K562 (cell line): ENCODE data around the gene ZCCHC14. TPM values are rescaled to one million over a fixed set of nuclear protein-coding genes. Genes with fewer than 3 reads are reported as not detected.
"Not testable (repeated sequence)": the region's sequence is repeated elsewhere in the genome, so short reads cannot be mapped to it uniquely, and the experiment has no call there.

ENCODE experiments used
- ATAC-seq: fragments of 200-7000 bp; cut with Tn5 transposase; 3 replicates; pipeline ENCODE4 v1.9.1; 2020; ENCODE audit warnings: moderate library complexity
- BruUV-seq: library from RNA; stranded (reverse); fragments of 400-500 nt; replicated peaks from 2 replicates; lab custom pipeline; 2021; lab: Mats Ljungman, UMichigan
- CTCF ChIA-PET: fragments of 300-600 bp; formaldehyde crosslinking; extraction: SDS; loops from one replicate; lab custom pipeline; 2021; ENCODE audit warnings: low intra/inter-chr PET ratio; lab: Yijun Ruan, JAX
- POLR2A ChIA-PET: fragments of 300-600, 350-650 bp; sonication (Branson Sonifier 250); formaldehyde crosslinking; extraction: SDS; loops from one replicate; lab custom pipeline; 2021; ENCODE audit warnings: antibody characterized with exemption, inconsistent platforms; lab: Yijun Ruan, JAX
- DNase-seq, 4 experiments: peaks; one replicate each; pipeline versions ENCODE4 v3.0.0 to v3.0.0-alpha.2; 2011 to 2018; ENCODE audit warnings: low spot score in 3 of 4, mixed read lengths in 3 of 4; ENCODE audit errors: extremely low read depth in 1 of 4
- FAIRE-seq: peaks from 2 replicates; lab custom pipeline; 2011; peaks lifted over from hg19 to GRCh38; lab: Jason Lieb, UNC
- H2AFZ ChIP-seq: 2 replicates; pipeline ENCODE4 v1.6.0; 2011; ENCODE audit warnings: low read depth, low read length, control low read depth, inconsistent platforms
- H3K27ac ChIP-seq: fragments of 200-600 bp; 3 replicates; pipeline ENCODE4 v1.8.0; 2011; ENCODE audit warnings: low read depth, mild to moderate bottlenecking, control low read depth, inconsistent platforms, low read length, moderate library complexity, mixed read lengths; ENCODE audit errors: extremely low read depth
- H3K27me3 ChIP-seq, 2 experiments: fragments of 300-600 bp in 1 of 2; 2 replicates in 1 of 2; 3 replicates in 1 of 2; pipeline versions ENCODE4 v1.6.0 to v1.8.0; 2011; ENCODE audit warnings: inconsistent platforms in 2 of 2, low read length in 2 of 2, mild to moderate bottlenecking in 1 of 2, mixed read lengths in 1 of 2, moderate library complexity in 1 of 2; ENCODE audit not compliant: control insufficient read depth in 2 of 2, insufficient read depth in 2 of 2
- H3K36me3 ChIP-seq: fragments of 300-600 bp; 3 replicates; pipeline ENCODE4 v1.8.0; 2011; ENCODE audit warnings: mild to moderate bottlenecking, low read length, inconsistent platforms; ENCODE audit not compliant: control insufficient read depth, insufficient read depth
- H3K4me1 ChIP-seq, 2 experiments: fragments of 200-600 bp in 1 of 2; replicated peaks in 1 of 2; 2 replicates in 1 of 2; 3 replicates in 1 of 2; pipeline versions ENCODE4 v1.5.1 to v1.8.0; 2011; ENCODE audit warnings: inconsistent platforms in 2 of 2, low read length in 2 of 2, mild to moderate bottlenecking in 1 of 2, mixed read lengths in 1 of 2, moderate library complexity in 1 of 2; ENCODE audit not compliant: control insufficient read depth in 2 of 2, insufficient read depth in 2 of 2
- H3K4me2 ChIP-seq: 2 replicates; pipeline ENCODE4 v1.6.1; 2011; ENCODE audit warnings: low read length, control low read depth, inconsistent platforms, mixed read lengths; ENCODE audit not compliant: insufficient read depth
- H3K4me3 ChIP-seq: fragments of 200-600 bp; sonication (generic), shearing (Covaris generic); 2 replicates; pipeline ENCODE4 v1.5.1; 2016; ENCODE audit warnings: control low read depth, inconsistent platforms
- H3K79me2 ChIP-seq: fragments of 200-600 bp; 3 replicates; pipeline ENCODE4 v1.8.0; 2011; ENCODE audit warnings: low read length, inconsistent platforms; ENCODE audit not compliant: control insufficient read depth, insufficient read depth
- H3K9ac ChIP-seq, 2 experiments: 2 replicates each; pipeline versions ENCODE4 v1.6.0 to v1.6.1; 2011; ENCODE audit warnings: low read depth in 2 of 2, low read length in 2 of 2, control low read depth in 1 of 2, inconsistent platforms in 1 of 2, mild to moderate bottlenecking in 1 of 2, mixed read lengths in 1 of 2; ENCODE audit not compliant: insufficient read depth in 1 of 2
- H3K9me1 ChIP-seq: one replicate; pipeline ENCODE4 v1.6.0; 2011; ENCODE audit warnings: inconsistent platforms, mild to moderate bottlenecking, low read length, moderate library complexity; ENCODE audit not compliant: control insufficient read depth, insufficient read depth
- H3K9me3 ChIP-seq: replicated peaks from 2 replicates; pipeline ENCODE4 v1.5.1; 2011; ENCODE audit warnings: low read depth, low read length, inconsistent platforms; ENCODE audit not compliant: control insufficient read depth, insufficient read depth
- H4K20me1 ChIP-seq: replicated peaks from 2 replicates; pipeline ENCODE4 v1.6.1; 2011; ENCODE audit warnings: low read length, inconsistent platforms, mixed read lengths; ENCODE audit not compliant: control insufficient read depth, insufficient read depth
- ADNP ChIP-seq: fragments of 200-800 bp; sonication (Bioruptor generic); IDR thresholded peaks from 2 replicates; pipeline ENCODE4 v1.6.1; 2016; ENCODE audit warnings: missing genetic modification characterization, missing compliant biosample characterization
- ATF7 ChIP-seq: fragments of 450-650 bp; IDR thresholded peaks from 2 replicates; pipeline ENCODE4 v1.7.1; 2014; ENCODE audit warnings: mild to moderate bottlenecking, moderate library complexity
- GTF2E2 ChIP-seq: fragments of 200-800 bp; sonication (Bioruptor generic); IDR thresholded peaks from 2 replicates; pipeline ENCODE4 v1.6.1; 2016; ENCODE audit warnings: missing genetic modification characterization, missing compliant biosample characterization
- KDM4B ChIP-seq, 2 experiments: fragments of 450-650 bp in 1 of 2; sonication (generic) in 1 of 2; IDR thresholded peaks; 2 replicates each; pipeline ENCODE4 v1.6.1; 2016 to 2017; ENCODE audit warnings: borderline replicate concordance in 2 of 2, antibody characterized with exemption in 1 of 2, low read depth in 1 of 2, mild to moderate bottlenecking in 1 of 2
- WGBS: fragments of 100-300 bp; shearing (Covaris generic); methylation state at CpG from one replicate; pipeline ENCODE4 v1.1.6; 2016; ENCODE audit warnings: low coverage, mixed read lengths; ENCODE audit not compliant: insufficient coverage; ENCODE audit errors: missing lambda C conversion rate; 5-methylcytosine and 5-hydroxymethylcytosine counted together
- in situ Hi-C: fragments of 300-500 bp; cut with MboI; formaldehyde crosslinking; loops from 4 replicates; pipeline ENCODE4 v1.15.0; 2018; ENCODE audit warnings: inconsistent platforms, mixed read lengths
- intact Hi-C: fragments of 100-400 bp; cut with micrococcal nuclease; formaldehyde crosslinking; loops from 2 replicates; pipeline ENCODE4 v1.14.2; 2022
- polyA plus RNA-seq, 8 experiments: library from polyadenylated mRNA; depleted of rRNA in 4 of 8; stranded (reverse) in 5 of 8; unstranded in 3 of 8; fragments of >200 nt; fragmentation: Nextera tagmentation in 2 of 8; fragmentation: Illumina TruSeq in 1 of 8; extraction: Ambion mirVana in 2 of 8; extraction: Trizol in 1 of 8; gene quantifications; 2 replicates each; pipeline versions ENCODE4 v1.2.1 to v1.2.3, GENCODE V29; 2011 to 2014; ENCODE audit warnings: inconsistent platforms in 1 of 8, missing spikeins in 1 of 8
- total RNA-seq, 7 experiments: library from RNA; depleted of rRNA in 6 of 7; stranded (reverse); fragments of >200 nt in 6 of 7; fragmentation: Illumina TruSeq in 2 of 7; extraction: Trizol in 2 of 7; gene quantifications; 2 replicates each; pipeline versions ENCODE4 v1.2.1 to v1.2.3, GENCODE V29; 2011 to 2021; ENCODE audit warnings: low replicate concordance in 1 of 7

The ZCCHC14 gene
- total and polyA plus RNA-seq, 9 of the 15 experiments (the other 6 are each of a cell fraction or from before 2014, with no cell fraction given): 1.5 to 12.4 (median 2.9) TPM

- TF ChIP-seq ATF7: no peak
- TF ChIP-seq ADNP (tag): 0 out of 2 replicates have a peak, but pooled peaks have one; percentile 15
- TF ChIP-seq GTF2E2 (tag): no peak
- no peak for TF ChIP-seq KDM4B (IDR thresholded peaks at IDR 0.05; ENCODE audit: borderline replicate concordance in 2 of 2, low read depth in 1 of 2)
Observed at GRCh38 chr16:87390641-87391323, 102.0 kb downstream of the ZCCHC14 start (continued).

GRCh38 chr16:87389914-87390313, 102.9 kb downstream of the ZCCHC14 start:
- POLR2A ChIA-PET, FAIRE-seq, H3K36me3 ChIP-seq, ATAC-seq, H3K4me2 ChIP-seq, CTCF ChIA-PET, BruUV-seq, DNase-seq, H3K9me3 ChIP-seq, in situ Hi-C loops, H3K9me1 ChIP-seq, H3K27me3 ChIP-seq, H3K4me3 ChIP-seq: not testable (repeated sequence)
- H4K20me1 ChIP-seq: peaks cover 19% of the 10 kb centered on the region
- peak overlapping the region in 1 of 2 experiments; percentile 76; a peak in 2 of 4 replicates for H3K9ac ChIP-seq
- H3K27ac ChIP-seq: peak overlapping the region; percentile 97
- 88% methylated on average over 9 of the region's 9 CpGs for WGBS
- intact Hi-C loops: loop anchor here (5.0 kb wide), 2 partner anchors 102 to 247 kb away; partner anchors contain the start of gene ZCCHC14
- H2AFZ ChIP-seq: peak overlapping the region; percentile 74; the same call in 1 of the 2 replicates
- peaks cover 34% of the 10 kb centered on the region for H3K79me2 ChIP-seq
- peaks cover 27 to 38% of the 10 kb centered on the region in 2 experiments for H3K4me1 ChIP-seq
